Prostate gland (tissue), 2 donors: Measurements from ENCODE around the gene CES4A. TPM values are rescaled to one million over a fixed set of nuclear protein-coding genes. Genes with fewer than 3 reads are reported as not detected.
"Not testable (repeated sequence)": the region's sequence is repeated elsewhere in the genome, so short reads cannot be mapped to it uniquely, and the experiment has no call there.

Experiments
- DNase-seq: peaks from one replicate; pipeline ENCODE4 v3.0.0-alpha.2; 2019; ENCODE audit warnings: low spot score
- H3K27ac ChIP-seq, 2 donors: fragments of 200-600 bp; sonication (generic); 2 replicates each; pipeline ENCODE4 v1.5.1; 2017 to 2019
- H3K27me3 ChIP-seq: fragments of 200-600 bp; sonication (generic); replicated peaks from 2 replicates; pipeline ENCODE4 v1.5.1; 2019; ENCODE audit not compliant: insufficient read depth
- H3K36me3 ChIP-seq, 2 donors: fragments of 200-600 bp; sonication (generic); 1 replicate in 1 of 2; 2 replicates in 1 of 2; pipeline versions ENCODE4 v1.5.1 to v1.8.1; 2017 to 2019
- H3K4me1 ChIP-seq: fragments of 200-600 bp; sonication (generic); replicated peaks from 2 replicates; pipeline ENCODE4 v1.5.1; 2019
- H3K4me3 ChIP-seq, 2 donors: fragments of 200-600 bp; sonication (generic); 2 replicates each; pipeline ENCODE4 v1.5.1; 2017 to 2019
- H3K9me3 ChIP-seq: fragments of 200-600 bp; sonication (generic); 2 replicates; pipeline ENCODE4 v1.5.1; 2017
- CTCF ChIP-seq, 4 experiments: fragments of 200-600 bp in 2 of 4; fragments of 450-650 bp in 2 of 4; sonication (generic) in 2 of 4; IDR thresholded peaks; 1 replicate in 3 of 4; 2 replicates in 1 of 4; pipeline ENCODE4 v1.5.1; 2016 to 2019; ENCODE audit warnings: antibody characterized with exemption in 4 of 4, mild to moderate bottlenecking in 2 of 4, moderate library complexity in 2 of 4
- POLR2A ChIP-seq: fragments of 450-650 bp; IDR thresholded peaks from one replicate; pipeline ENCODE4 v1.6.1; 2016; ENCODE audit warnings: antibody characterized with exemption, mild to moderate bottlenecking
- POLR2AphosphoS5 ChIP-seq: sonication (generic); formaldehyde crosslinking; IDR thresholded peaks from one replicate; pipeline ENCODE4 v1.6.1; 2017; ENCODE audit warnings: antibody characterized with exemption
- WGBS: methylation state at CpG from one replicate; pipeline ENCODE4 v1.1.5; 2018; 5-methylcytosine and 5-hydroxymethylcytosine counted together
- intact Hi-C: fragments of 100-400 bp; cut with DNase I; formaldehyde crosslinking; loops from one replicate; pipeline ENCODE4 v1.14.2; 2022
- total RNA-seq, 2 donors: library from RNA; depleted of rRNA; stranded (reverse); fragments of >200 nt; gene quantifications; one replicate each; pipeline ENCODE4 v1.1.0, GENCODE V29; 2016

Gene CES4A
- total RNA-seq, 2 donors from 2014 or later: 1.4 to 10.7 TPM

GRCh38 chr16:67040906-67041305 is 52.5 kb downstream of the CES4A start:
- 61% methylated on average over 2 of the region's 2 CpGs for WGBS
- Histone ChIP-seq H3K4me3 (no peak overlapping the region), H3K27me3 (no peaks in the 10 kb centered on the region), H3K36me3 (no peaks in the 10 kb centered on the region), H3K9me3 (no peaks in the 10 kb centered on the region), H3K27ac (no peak overlapping the region), H3K4me1 (no peaks in the 10 kb centered on the region)
- TF ChIP-seq POLR2AphosphoS5 (no peak), CTCF (IDR thresholded peaks at IDR 0.05) (no peak)
- no peak for DNase-seq
- intact Hi-C loops: no loop called here

- H3K36me3 ChIP-seq, DNase-seq, H3K27me3 ChIP-seq, H3K4me3 ChIP-seq, intact Hi-C loops, H3K9me3 ChIP-seq, H3K27ac ChIP-seq, H3K4me1 ChIP-seq: not testable (repeated sequence)
- WGBS: 89% methylated on average over 4 of the region's 4 CpGs
Observed at GRCh38 chr16:67041520-67041919, 53.1 kb downstream of the CES4A start.

GRCh38 chr16:67043420-67043819 is 55.0 kb downstream of the CES4A start:
- DNase-seq: no peak
- no peaks in the 10 kb centered on the region for H3K27me3 ChIP-seq
- TF ChIP-seq CTCF (IDR thresholded peaks at IDR 0.05) (no peak), POLR2AphosphoS5 (no peak), POLR2A (no peak)
- H3K9me3 ChIP-seq: no peaks in the 10 kb centered on the region
- H3K27ac ChIP-seq: no peak overlapping the region
- WGBS: 95% methylated on average over 1 of the region's 1 CpG
- intact Hi-C loops: no loop called here
- no peak overlapping the region for H3K4me3 ChIP-seq
- H3K4me1 ChIP-seq: no peaks in the 10 kb centered on the region
- H3K36me3 ChIP-seq: no peaks in the 10 kb centered on the region

- no peak for TF ChIP-seq CTCF (IDR thresholded peaks at IDR 0.05)
- no peak for TF ChIP-seq POLR2A
- no peak for TF ChIP-seq POLR2AphosphoS5
- WGBS: 89% methylated on average over 2 of the region's 2 CpGs
Observed at GRCh38 chr16:67050796-67051195, 62.4 kb downstream of the CES4A start.

GRCh38 chr16:67052399-67052798 is 64.0 kb downstream of the CES4A start:
- Histone ChIP-seq H3K4me3 (no peak overlapping the region), H3K9me3 (no peaks in the 10 kb centered on the region), H3K36me3 (no peaks in the 10 kb centered on the region), H3K27me3 (no peaks in the 10 kb centered on the region), H3K4me1 (no peaks in the 10 kb centered on the region), H3K27ac (no peak overlapping the region)
- TF ChIP-seq POLR2AphosphoS5 (no peak), POLR2A (no peak), CTCF (IDR thresholded peaks at IDR 0.05) (no peak)
- no peak for DNase-seq
- 50% methylated on average over 1 of the region's 1 CpG for WGBS
- intact Hi-C loops: no loop called here

More at GRCh38 chr16:67050796-67051195, 62.4 kb downstream of the CES4A start:
- Histone ChIP-seq H3K36me3 (no peaks in the 10 kb centered on the region), H3K4me3 (no peak overlapping the region), H3K4me1 (no peaks in the 10 kb centered on the region), H3K27ac (no peak overlapping the region), H3K9me3 (no peaks in the 10 kb centered on the region), H3K27me3 (no peaks in the 10 kb centered on the region)
- DNase-seq: no peak
- intact Hi-C loops: no loop called here
